Endothelial cell of umbilical vein (primary cell): ENCODE measurements around the gene KIFC1. TPM values are rescaled to one million over a fixed set of nuclear protein-coding genes. Genes with fewer than 3 reads are reported as not detected.
A peak's percentile ranks its signal among the peaks of the same experiment; 100 is the strongest.

Experiments
- BruUV-seq: library from RNA; stranded (reverse); fragments of 400-500 nt; replicated peaks from 2 replicates; lab custom pipeline; 2021; lab: Mats Ljungman, UMichigan
- CTCF ChIA-PET: fragments of 300-600, 350-600 bp; sonication (Branson Sonifier 250); formaldehyde crosslinking; loops from one replicate; lab custom pipeline; 2021; ENCODE audit warnings: antibody characterized with exemption, inconsistent platforms; lab: Charles Lee
- POLR2A ChIA-PET: fragments of 300-600, 350-600 bp; sonication (Branson Sonifier 250); formaldehyde crosslinking; loops from one replicate; lab custom pipeline; 2021; ENCODE audit warnings: antibody characterized with exemption, inconsistent platforms; lab: Charles Lee
- DNase-seq: peaks from one replicate; pipeline ENCODE4 v3.0.0-alpha.2; 2011; ENCODE audit warnings: low read depth, low spot score
- FAIRE-seq: peaks from 2 replicates; lab custom pipeline; 2011; peaks lifted over from hg19 to GRCh38; lab: Jason Lieb, UNC
- H2AFZ ChIP-seq: 2 replicates; pipeline ENCODE4 v1.6.0; 2012; ENCODE audit warnings: low read depth, low read length, control low read depth, inconsistent platforms
- H3K27ac ChIP-seq: 2 replicates; pipeline ENCODE4 v1.5.1; 2011; ENCODE audit warnings: low read depth, mild to moderate bottlenecking, control low read depth, low read length, moderate library complexity; ENCODE audit not compliant: insufficient read depth
- H3K27me3 ChIP-seq, 2 experiments: 2 replicates each; pipeline versions ENCODE4 v1.6.0 to v1.6.1; 2011; ENCODE audit warnings: low read length in 2 of 2, mixed read lengths in 1 of 2; ENCODE audit not compliant: control insufficient read depth in 2 of 2, insufficient read depth in 2 of 2
- H3K36me3 ChIP-seq, 2 experiments: 2 replicates in 1 of 2; 3 replicates in 1 of 2; pipeline ENCODE4 v1.5.1; 2011; ENCODE audit warnings: low read length in 2 of 2, mild to moderate bottlenecking in 1 of 2, moderate library complexity in 1 of 2; ENCODE audit not compliant: control insufficient read depth in 2 of 2, insufficient read depth in 2 of 2; ENCODE audit errors: extremely low read depth in 1 of 2
- H3K4me1 ChIP-seq: 3 replicates; pipeline ENCODE4 v1.5.1; 2011; ENCODE audit warnings: mild to moderate bottlenecking, low read length; ENCODE audit not compliant: control insufficient read depth, insufficient read depth; ENCODE audit errors: extremely low read depth
- H3K4me2 ChIP-seq: 2 replicates; pipeline ENCODE4 v1.6.1; 2011; ENCODE audit warnings: low read length, control low read depth, mixed read lengths; ENCODE audit not compliant: insufficient read depth
- H3K4me3 ChIP-seq, 3 experiments: fragments of 200-600 bp in 1 of 3; sonication (generic), shearing (Covaris generic) in 1 of 3; replicated peaks in 1 of 3; 2 replicates each; pipeline ENCODE4 v1.5.1; 2011 to 2016; ENCODE audit warnings: control low read depth in 3 of 3, low read length in 3 of 3, mild to moderate bottlenecking in 2 of 3, inconsistent platforms in 1 of 3, low read depth in 1 of 3, moderate library complexity in 1 of 3; ENCODE audit not compliant: insufficient read depth in 1 of 3
- H3K79me2 ChIP-seq: 2 replicates; pipeline ENCODE4 v1.6.0; 2012; ENCODE audit warnings: low read length, inconsistent platforms; ENCODE audit not compliant: control insufficient read depth, insufficient read depth
- H3K9ac ChIP-seq: replicated peaks from 2 replicates; pipeline ENCODE3; 2011; ENCODE audit warnings: low read length, control low read depth; ENCODE audit not compliant: insufficient read depth; ENCODE audit errors: extremely low read depth
- H3K9me1 ChIP-seq: replicated peaks from 3 replicates; pipeline ENCODE4 v1.6.0; 2011; ENCODE audit warnings: mild to moderate bottlenecking, low read length; ENCODE audit not compliant: control insufficient read depth, insufficient read depth; ENCODE audit errors: extremely low read depth
- H3K9me3 ChIP-seq: replicated peaks from 2 replicates; pipeline ENCODE4 v1.5.1; 2012; ENCODE audit warnings: low read length, inconsistent platforms; ENCODE audit not compliant: control insufficient read depth, insufficient read depth
- H4K20me1 ChIP-seq: replicated peaks from 2 replicates; pipeline ENCODE3; 2011; ENCODE audit warnings: mild to moderate bottlenecking, low read length; ENCODE audit not compliant: control insufficient read depth, insufficient read depth; ENCODE audit errors: extremely low read depth
- EZH2 ChIP-seq: IDR thresholded peaks from 2 replicates; pipeline ENCODE4 v1.6.1; 2012; ENCODE audit warnings: borderline replicate concordance, low read depth, mild to moderate bottlenecking, moderate library complexity, low read length, inconsistent platforms; ENCODE audit not compliant: severe bottlenecking
- FOS ChIP-seq: IDR thresholded peaks from 2 replicates; pipeline ENCODE4 v1.6.1; 2011; ENCODE audit warnings: mild to moderate bottlenecking, low read length, moderate library complexity, borderline replicate concordance; ENCODE audit not compliant: insufficient read depth
- GATA2 ChIP-seq: IDR thresholded peaks from 2 replicates; pipeline ENCODE4 v1.7.0; 2011; ENCODE audit warnings: low read depth, mild to moderate bottlenecking, moderate library complexity, mixed read lengths, low read length; ENCODE audit not compliant: insufficient read length, insufficient read depth
- JUN ChIP-seq: IDR thresholded peaks from 2 replicates; pipeline ENCODE4 v1.6.1; 2011; ENCODE audit warnings: borderline replicate concordance, low read depth; ENCODE audit not compliant: insufficient read length, insufficient read depth
- MYC ChIP-seq: IDR thresholded peaks from one replicate; pipeline ENCODE4 v1.6.1; 2011; ENCODE audit warnings: mild to moderate bottlenecking, low read depth, low read length
- POLR2A ChIP-seq: IDR thresholded peaks from 2 replicates; pipeline ENCODE4 v1.6.1; 2012; ENCODE audit warnings: low read depth, mild to moderate bottlenecking, control low read depth, low read length
- POLR2AphosphoS5 ChIP-seq: IDR thresholded peaks from 2 replicates; pipeline ENCODE4 v1.6.1; 2012; ENCODE audit warnings: low read depth, mild to moderate bottlenecking, control low read depth, low read length, moderate library complexity; ENCODE audit not compliant: insufficient read depth
- dilution Hi-C: fragments of 300-500 bp; cut with MboI; formaldehyde crosslinking; loops from one replicate; pipeline ENCODE4 v1.15.0; 2019; ENCODE audit warnings: low sequenced_read_pairs; ENCODE audit not compliant: extremely low pct_ligation_motif_present
- intact Hi-C: fragments of 100-400 bp; cut with micrococcal nuclease; formaldehyde crosslinking; loops from one replicate; pipeline ENCODE4 v1.10.0; 2022
- polyA plus RNA-seq, 4 experiments: library from polyadenylated mRNA; depleted of rRNA in 3 of 4; stranded (reverse) in 3 of 4; unstranded in 1 of 4; fragments of >200 nt; gene quantifications; 2 replicates each; pipeline versions ENCODE4 v1.2.1 to v1.2.3, GENCODE V29; 2011 to 2012; ENCODE audit warnings: missing spikeins in 1 of 4
- total RNA-seq: library from RNA; stranded (reverse); gene quantifications from 2 replicates; pipeline ENCODE4 v1.2.3, GENCODE V29; 2021
- TF ChIP-seq, protein P1 (sequence below), 2 donors: IDR thresholded peaks; 1 replicate in 1 of 2; 2 replicates in 1 of 2; pipeline ENCODE4 v1.5.1; 2011; ENCODE audit warnings: low read length in 2 of 2, mild to moderate bottlenecking in 2 of 2, moderate library complexity in 2 of 2, control low read depth in 1 of 2, inconsistent platforms in 1 of 2, low read depth in 1 of 2; ENCODE audit not compliant: insufficient read depth in 1 of 2; ENCODE audit errors: extremely low read depth in 1 of 2
- TF ChIP-seq, protein P2 (sequence below): IDR thresholded peaks from 2 replicates; pipeline ENCODE4 v1.6.1; 2011; ENCODE audit not compliant: insufficient read depth, insufficient read length

KIFC1 gene
- total and polyA plus RNA-seq, 2 donors (not counting 3 experiments of a cell fraction or from before 2014, with no cell fraction given) = 39.3 to 63.4 TPM

DNA sequence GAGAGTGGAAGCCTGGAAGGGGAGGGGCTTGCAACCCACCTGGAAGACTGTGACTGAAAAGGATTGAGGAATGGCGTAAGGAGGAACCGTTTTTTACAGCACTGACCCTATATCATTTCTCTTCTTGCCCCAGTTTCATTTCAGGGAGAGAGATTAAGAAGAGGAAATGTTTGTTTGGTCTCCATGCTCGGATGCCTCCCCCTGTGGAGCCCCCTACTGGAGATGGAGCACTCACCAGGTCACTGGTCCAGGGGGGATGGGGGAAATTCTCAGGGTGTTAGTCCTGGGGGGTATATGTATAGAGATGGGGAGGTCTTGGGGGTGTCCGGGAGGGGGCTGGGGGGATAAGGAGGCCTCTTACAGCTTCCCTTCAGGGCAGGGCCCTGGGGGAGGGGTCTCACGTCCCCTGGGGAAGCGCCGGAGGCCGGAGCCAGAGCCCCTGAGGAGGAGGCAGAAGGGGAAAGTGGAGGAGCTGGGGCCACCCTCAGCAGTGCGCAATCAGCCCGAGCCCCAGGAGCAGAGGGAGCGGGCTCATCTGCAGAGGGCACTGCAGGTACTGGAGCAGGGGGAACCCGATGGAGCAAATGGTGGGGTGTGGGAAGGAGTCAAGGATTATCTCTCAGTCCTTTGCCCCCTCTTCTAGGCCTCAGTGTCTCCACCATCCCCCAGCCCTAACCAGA lies 23.1 kb downstream of the KIFC1 start:
- no peak overlapping the region for H3K9ac ChIP-seq
- ChIA-PET CTCF (interaction anchor here (4.7 kb wide), 1 partner anchor 11 kb away, joined by 14 read pairs; no protein-coding TSS in a partner anchor), POLR2A (no interaction called here)
- H3K4me3 ChIP-seq = no peak overlapping the region
- BruUV-seq = no TSS peak
- peaks cover 29% of the 10 kb centered on the region for H3K4me1 ChIP-seq
- H3K27ac ChIP-seq = no peak overlapping the region
- H4K20me1 ChIP-seq = no peaks in the 10 kb centered on the region
- TF ChIP-seq, protein P1, sequence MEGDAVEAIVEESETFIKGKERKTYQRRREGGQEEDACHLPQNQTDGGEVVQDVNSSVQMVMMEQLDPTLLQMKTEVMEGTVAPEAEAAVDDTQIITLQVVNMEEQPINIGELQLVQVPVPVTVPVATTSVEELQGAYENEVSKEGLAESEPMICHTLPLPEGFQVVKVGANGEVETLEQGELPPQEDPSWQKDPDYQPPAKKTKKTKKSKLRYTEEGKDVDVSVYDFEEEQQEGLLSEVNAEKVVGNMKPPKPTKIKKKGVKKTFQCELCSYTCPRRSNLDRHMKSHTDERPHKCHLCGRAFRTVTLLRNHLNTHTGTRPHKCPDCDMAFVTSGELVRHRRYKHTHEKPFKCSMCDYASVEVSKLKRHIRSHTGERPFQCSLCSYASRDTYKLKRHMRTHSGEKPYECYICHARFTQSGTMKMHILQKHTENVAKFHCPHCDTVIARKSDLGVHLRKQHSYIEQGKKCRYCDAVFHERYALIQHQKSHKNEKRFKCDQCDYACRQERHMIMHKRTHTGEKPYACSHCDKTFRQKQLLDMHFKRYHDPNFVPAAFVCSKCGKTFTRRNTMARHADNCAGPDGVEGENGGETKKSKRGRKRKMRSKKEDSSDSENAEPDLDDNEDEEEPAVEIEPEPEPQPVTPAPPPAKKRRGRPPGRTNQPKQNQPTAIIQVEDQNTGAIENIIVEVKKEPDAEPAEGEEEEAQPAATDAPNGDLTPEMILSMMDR (IDR thresholded peaks at IDR 0.05; ENCODE audit: extremely low read depth in 1 of 2, insufficient read depth in 1 of 2, low read depth in 1 of 2, low read length in 2 of 2) = peak; percentile 20 to 46
- no peak for TF ChIP-seq POLR2A
- DNase-seq (no peak), FAIRE-seq (no peak)
- H3K9me1 ChIP-seq = no peaks in the 10 kb centered on the region
- no peaks in the 10 kb centered on the region for H3K9me3 ChIP-seq
- H3K27me3 ChIP-seq = no peaks in the 10 kb centered on the region
- no peak overlapping the region for H2AFZ ChIP-seq
- peaks cover 0 to 22% of the 10 kb centered on the region in 2 experiments for H3K36me3 ChIP-seq
- intact Hi-C loops (loop anchor here (10.0 kb wide), 1 partner anchor 440 kb away; no protein-coding TSS in a partner anchor), dilution Hi-C loops (no loop called here)
- H3K4me2 ChIP-seq = no peak overlapping the region
- H3K79me2 ChIP-seq = peaks cover 12% of the 10 kb centered on the region

DNA sequence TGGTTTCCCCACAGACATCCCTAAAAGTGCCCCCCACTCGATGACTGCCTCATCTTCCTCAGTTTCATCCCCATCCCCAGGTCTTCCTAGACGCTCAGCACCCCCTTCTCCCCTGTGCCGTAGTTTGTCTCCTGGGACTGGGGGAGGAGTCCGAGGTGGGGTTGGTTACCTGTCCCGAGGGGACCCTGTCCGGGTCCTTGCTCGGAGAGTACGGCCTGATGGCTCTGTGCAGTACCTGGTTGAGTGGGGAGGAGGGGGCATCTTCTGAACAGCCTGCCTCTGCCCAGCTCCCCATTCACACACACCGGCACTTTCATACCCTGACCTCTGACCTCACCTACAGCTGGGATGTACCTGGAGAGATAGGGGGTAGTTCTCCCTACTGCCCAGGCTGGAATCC lies 24.2 kb downstream of the KIFC1 start:
- CTCF ChIA-PET = interaction anchor here (0.5 to 4.7 kb wide), 2 partner anchors 10 to 37 kb away, joined by 3 to 14 read pairs; no protein-coding TSS in a partner anchor
- no TSS peak for BruUV-seq

More for the DNA sequence above, 24.2 kb downstream of the KIFC1 start:
- POLR2A ChIA-PET = no interaction called here
- dilution Hi-C loops = no loop called here
- Histone ChIP-seq H3K4me1 (peaks cover 25% of the 10 kb centered on the region), H2AFZ (no peak overlapping the region), H3K9me3 (no peaks in the 10 kb centered on the region), H3K9ac (no peak overlapping the region), H3K27ac (no peak overlapping the region), H3K4me3 (no peak overlapping the region), H3K79me2 (peaks cover 12% of the 10 kb centered on the region), H3K9me1 (no peaks in the 10 kb centered on the region), H4K20me1 (no peaks in the 10 kb centered on the region), H3K4me2 (no peak overlapping the region), H3K27me3 (no peaks in the 10 kb centered on the region), H3K36me3 (peaks cover 0 to 22% of the 10 kb centered on the region in 2 experiments)
- FAIRE-seq (no peak), DNase-seq (no peak)
- intact Hi-C loops = loop anchor here (10.0 kb wide), 1 partner anchor 441 kb away; no protein-coding TSS in a partner anchor
- TF ChIP-seq JUN = no peak
- TF ChIP-seq GATA2 = no peak
- TF ChIP-seq, protein P1 (IDR thresholded peaks at IDR 0.05; ENCODE audit: extremely low read depth in 1 of 2, insufficient read depth in 1 of 2, low read depth in 1 of 2, low read length in 2 of 2) = no peak
- no peak for TF ChIP-seq EZH2
- no peak for TF ChIP-seq POLR2A
- TF ChIP-seq MYC = no peak
- TF ChIP-seq, protein P2, sequence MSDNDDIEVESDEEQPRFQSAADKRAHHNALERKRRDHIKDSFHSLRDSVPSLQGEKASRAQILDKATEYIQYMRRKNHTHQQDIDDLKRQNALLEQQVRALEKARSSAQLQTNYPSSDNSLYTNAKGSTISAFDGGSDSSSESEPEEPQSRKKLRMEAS = no peak
- TF ChIP-seq FOS = no peak
- TF ChIP-seq POLR2AphosphoS5 = no peak
